Bronchial epithelial cell (primary cell): ENCODE results near the gene TGFB3. TPM values are rescaled to one million over a fixed set of nuclear protein-coding genes. Genes with fewer than 3 reads are reported as not detected.

Experiments
- DNase-seq: peaks from one replicate; pipeline ENCODE4 v3.0.0-alpha.2; 2010; ENCODE audit warnings: low read depth
- FAIRE-seq: peaks from 2 replicates; lab custom pipeline; 2011; peaks lifted over from hg19 to GRCh38; lab: Jason Lieb, UNC
- H3K27me3 ChIP-seq: 2 replicates; pipeline ENCODE4 v1.5.1; 2011; ENCODE audit warnings: low read length; ENCODE audit not compliant: control insufficient read depth, insufficient read depth
- H3K36me3 ChIP-seq: 2 replicates; pipeline ENCODE4 v1.5.1; 2011; ENCODE audit warnings: low read length; ENCODE audit not compliant: control insufficient read depth, insufficient read depth
- H3K4me3 ChIP-seq: 2 replicates; pipeline ENCODE4 v1.5.1; 2011; ENCODE audit warnings: mild to moderate bottlenecking, low read depth, low read length, control low read depth
- total RNA-seq: library from RNA; depleted of rRNA; stranded (reverse); fragments of >200 nt; gene quantifications from 2 replicates; pipeline ENCODE4 v1.2.1, GENCODE V29; 2014
- TF ChIP-seq, protein P1 (sequence below): IDR thresholded peaks from 2 replicates; pipeline ENCODE4 v1.5.1; 2011; ENCODE audit warnings: mild to moderate bottlenecking, moderate library complexity, low read length, control low read depth, inconsistent platforms; ENCODE audit not compliant: insufficient read depth, severe bottlenecking

Gene TGFB3
- total RNA-seq, 1 donor from 2014 or later: 1.3 TPM

DNA sequence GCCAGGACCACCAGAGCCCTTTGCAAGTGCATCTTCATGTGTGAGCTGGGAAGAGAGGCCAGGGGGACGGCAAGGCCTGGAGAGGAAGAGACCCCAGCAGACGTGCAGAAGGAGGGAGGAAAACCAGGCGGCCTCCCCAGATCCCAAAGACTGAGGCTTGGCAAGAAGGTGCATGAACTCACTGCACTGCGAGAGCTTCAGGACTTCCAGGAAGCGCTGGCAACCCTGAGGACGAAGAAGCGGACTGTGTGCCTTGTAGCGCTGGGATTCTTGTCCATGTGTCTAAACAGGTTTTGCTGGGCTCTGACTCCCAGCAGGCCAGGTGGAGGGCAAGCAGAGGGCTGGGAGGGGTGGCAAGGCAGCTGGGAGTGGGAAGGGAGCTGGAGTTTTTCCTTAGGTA is 939 bp downstream of the TGFB3 start:
- TF ChIP-seq, protein P1, sequence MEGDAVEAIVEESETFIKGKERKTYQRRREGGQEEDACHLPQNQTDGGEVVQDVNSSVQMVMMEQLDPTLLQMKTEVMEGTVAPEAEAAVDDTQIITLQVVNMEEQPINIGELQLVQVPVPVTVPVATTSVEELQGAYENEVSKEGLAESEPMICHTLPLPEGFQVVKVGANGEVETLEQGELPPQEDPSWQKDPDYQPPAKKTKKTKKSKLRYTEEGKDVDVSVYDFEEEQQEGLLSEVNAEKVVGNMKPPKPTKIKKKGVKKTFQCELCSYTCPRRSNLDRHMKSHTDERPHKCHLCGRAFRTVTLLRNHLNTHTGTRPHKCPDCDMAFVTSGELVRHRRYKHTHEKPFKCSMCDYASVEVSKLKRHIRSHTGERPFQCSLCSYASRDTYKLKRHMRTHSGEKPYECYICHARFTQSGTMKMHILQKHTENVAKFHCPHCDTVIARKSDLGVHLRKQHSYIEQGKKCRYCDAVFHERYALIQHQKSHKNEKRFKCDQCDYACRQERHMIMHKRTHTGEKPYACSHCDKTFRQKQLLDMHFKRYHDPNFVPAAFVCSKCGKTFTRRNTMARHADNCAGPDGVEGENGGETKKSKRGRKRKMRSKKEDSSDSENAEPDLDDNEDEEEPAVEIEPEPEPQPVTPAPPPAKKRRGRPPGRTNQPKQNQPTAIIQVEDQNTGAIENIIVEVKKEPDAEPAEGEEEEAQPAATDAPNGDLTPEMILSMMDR: no peak
- Histone ChIP-seq H3K36me3 (no peaks in the 10 kb centered on the region), H3K4me3 (no peak overlapping the region), H3K27me3 (no peaks in the 10 kb centered on the region)
- DNase-seq (peak; percentile 39), FAIRE-seq (no peak)

DNA sequence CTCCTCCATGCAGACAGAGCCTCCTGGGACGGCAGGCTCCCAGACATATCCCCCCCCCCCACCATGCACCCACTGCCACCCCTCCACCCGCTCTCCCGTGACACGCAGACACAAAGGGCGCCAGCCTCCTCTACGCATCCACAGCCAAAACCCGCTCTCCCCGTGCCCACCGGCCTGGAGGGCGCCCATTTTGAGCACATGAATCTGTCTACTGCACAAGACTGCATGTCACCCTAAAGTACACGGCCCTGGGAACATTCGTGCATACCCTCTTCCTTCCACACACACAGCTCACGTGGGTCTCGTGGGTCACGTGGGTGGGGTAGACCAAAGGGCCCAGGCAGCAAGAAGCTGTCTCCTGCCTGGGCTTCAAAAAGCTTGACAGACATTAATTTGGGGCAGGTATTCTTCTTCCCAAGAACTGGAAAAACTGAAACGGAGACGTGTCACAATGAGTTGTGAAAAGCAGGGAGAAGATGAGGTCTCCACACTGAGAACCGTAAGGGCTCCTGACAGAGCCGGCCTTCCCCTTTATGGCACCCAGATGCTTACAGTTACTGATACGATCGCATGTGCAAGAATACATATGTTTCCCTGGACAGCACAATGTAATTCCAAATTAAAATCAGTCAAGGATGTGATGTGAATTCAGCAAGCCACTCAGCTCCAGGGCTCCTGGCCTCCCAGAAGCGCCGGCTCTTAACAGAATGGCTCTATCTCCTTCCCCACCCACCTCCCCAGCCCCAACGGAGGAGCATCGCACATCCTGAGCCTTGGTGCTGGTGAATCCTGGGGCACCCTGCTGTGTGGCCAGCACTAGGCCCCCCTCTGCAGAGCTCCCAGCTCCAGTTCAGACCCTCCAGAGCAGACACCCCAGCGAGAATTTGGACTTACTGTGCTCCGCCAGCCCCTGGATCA is 1.9 kb downstream of the TGFB3 start:
- TF ChIP-seq, protein P1: no peak
- Histone ChIP-seq H3K4me3 (no peak overlapping the region), H3K27me3 (no peaks in the 10 kb centered on the region), H3K36me3 (no peaks in the 10 kb centered on the region)
- no peak for FAIRE-seq
- DNase-seq: no peak

DNA sequence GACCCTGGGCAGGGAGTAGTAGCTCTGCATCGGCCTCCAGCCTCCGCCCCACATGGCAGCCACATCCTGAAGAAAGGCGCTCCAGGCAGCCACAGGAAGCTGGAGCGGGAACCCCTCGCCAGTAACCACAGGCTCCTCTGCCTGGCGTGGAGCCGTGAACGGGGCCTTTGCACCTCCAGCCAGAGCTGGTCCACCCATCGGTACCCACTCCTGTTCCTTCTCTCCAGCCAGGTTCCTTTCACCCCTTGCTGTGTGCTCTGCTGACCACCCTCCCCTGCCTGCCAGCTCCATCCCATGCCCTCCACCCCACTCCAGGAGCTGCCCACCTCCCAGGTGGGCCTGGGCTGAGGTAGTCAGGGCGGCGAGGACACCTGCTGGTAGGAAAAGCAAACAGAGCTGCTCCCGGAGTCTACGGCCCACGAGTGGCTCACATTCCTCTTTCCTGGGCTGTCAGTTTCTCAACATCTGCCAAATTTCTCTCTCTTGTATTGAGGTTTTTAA is 2.7 kb downstream of the TGFB3 start:
- FAIRE-seq (no peak), DNase-seq (no peak)
- no peak overlapping the region for H3K4me3 ChIP-seq
- H3K36me3 ChIP-seq: no peaks in the 10 kb centered on the region
- TF ChIP-seq, protein P1: peak; percentile 81
- no peaks in the 10 kb centered on the region for H3K27me3 ChIP-seq

DNA sequence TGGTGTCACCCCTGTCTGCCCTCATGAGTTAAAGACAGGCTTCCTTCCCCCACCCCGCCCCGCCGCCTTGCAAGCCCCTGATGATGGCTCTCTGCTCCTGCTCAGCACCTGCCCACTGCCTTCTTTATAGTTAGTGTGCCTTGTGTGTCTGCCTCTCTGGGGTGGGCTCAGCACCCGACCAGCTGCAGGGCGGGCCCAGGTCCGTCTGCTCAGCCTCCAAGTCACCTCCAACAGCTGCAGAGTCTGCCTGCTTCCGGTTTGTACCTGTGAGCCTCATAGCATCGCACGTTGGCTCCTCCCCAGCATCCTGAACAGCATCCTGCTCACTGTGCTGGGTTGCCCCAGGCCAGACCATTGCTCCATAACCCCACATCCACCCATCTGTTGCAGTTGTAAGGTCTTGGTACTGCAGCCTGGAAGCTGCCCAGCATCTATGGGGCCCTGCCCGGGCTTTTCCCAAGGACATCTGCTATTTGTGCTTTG is 3.5 kb downstream of the TGFB3 start:
- Histone ChIP-seq H3K27me3 (no peaks in the 10 kb centered on the region), H3K36me3 (no peaks in the 10 kb centered on the region), H3K4me3 (no peak overlapping the region)
- FAIRE-seq (no peak), DNase-seq (no peak)
- TF ChIP-seq, protein P1: no peak

DNA sequence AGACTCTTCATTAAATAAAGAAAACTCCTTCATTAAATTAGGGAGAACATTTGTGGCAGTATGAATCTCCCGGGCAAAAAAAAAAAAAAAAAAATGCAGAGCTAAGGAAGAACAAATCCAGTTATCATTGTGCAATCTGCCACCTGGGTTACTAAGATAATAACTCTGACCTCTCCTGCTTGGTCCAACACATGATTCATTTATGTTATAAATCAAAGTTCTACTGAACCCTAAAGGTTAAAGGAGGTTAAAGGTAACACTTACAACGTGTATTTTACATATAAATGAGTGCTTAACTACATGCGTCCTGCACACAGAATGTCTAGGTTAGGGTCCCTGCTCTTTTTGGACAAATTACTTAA is 4.2 kb downstream of the TGFB3 start:
- no peak for FAIRE-seq

More for the DNA sequence above, 4.2 kb downstream of the TGFB3 start:
- DNase-seq: peak; percentile 35
- Histone ChIP-seq H3K36me3 (no peaks in the 10 kb centered on the region), H3K27me3 (no peaks in the 10 kb centered on the region), H3K4me3 (no peak overlapping the region)
- TF ChIP-seq, protein P1: no peak
